Peyer's patch (tissue), 4 donors: ENCODE data around the gene ARL15. TPM values are rescaled to one million over a fixed set of nuclear protein-coding genes. Genes with fewer than 3 reads are reported as not detected.

Experiments used
- DNase-seq, 3 donors: peaks; one replicate each; pipeline ENCODE4 v3.0.0-alpha.2; 2017 to 2019
- H3K27ac ChIP-seq, 4 donors: fragments of 200-600 bp; sonication (generic); one replicate each; pipeline ENCODE4 v1.5.1; 2016 to 2019
- H3K27me3 ChIP-seq, 2 donors: fragments of 200-600 bp; sonication (generic); one replicate each; pipeline ENCODE4 v1.5.1; 2019
- H3K36me3 ChIP-seq, 3 donors: fragments of 200-600 bp; sonication (generic); one replicate each; pipeline ENCODE4 v1.5.1; 2016 to 2019
- H3K4me1 ChIP-seq, 4 donors: fragments of 200-600 bp; sonication (generic); one replicate each; pipeline ENCODE4 v1.5.1; 2016 to 2019
- H3K4me3 ChIP-seq, 4 donors: fragments of 200-600 bp; sonication (generic); 1 replicate in 3 of 4; 2 replicates in 1 of 4; pipeline ENCODE4 v1.5.1; 2016 to 2019; ENCODE audit warnings: mild to moderate bottlenecking in 1 of 4
- H3K9me3 ChIP-seq, 4 donors: fragments of 200-600 bp; sonication (generic); one replicate each; pipeline ENCODE4 v1.5.1; 2016 to 2019; ENCODE audit warnings: mild to moderate bottlenecking in 1 of 4
- POLR2A ChIP-seq, 2 donors: fragments of 450-650 bp; IDR thresholded peaks; one replicate each; pipeline ENCODE4 v1.5.1; 2017; ENCODE audit warnings: antibody characterized with exemption in 2 of 2, mild to moderate bottlenecking in 2 of 2, moderate library complexity in 2 of 2
- total RNA-seq, 4 donors: library from RNA; depleted of rRNA; stranded (reverse); fragments of >200 nt; gene quantifications; one replicate each; pipeline ENCODE4 v1.1.0, GENCODE V29; 2016
- TF ChIP-seq, protein P1 (sequence below), 6 experiments: fragments of 450-650 bp in 4 of 6; fragments of 200-600 bp in 2 of 6; sonication (generic) in 1 of 6; IDR thresholded peaks; one replicate each; pipeline ENCODE4 v1.5.1; 2017 to 2019; ENCODE audit warnings: antibody characterized with exemption in 6 of 6, mild to moderate bottlenecking in 3 of 6, moderate library complexity in 1 of 6

ARL15 gene
- total RNA-seq, 4 donors from 2014 or later: 18.0 to 44.5 (median 38.7) TPM

DNA sequence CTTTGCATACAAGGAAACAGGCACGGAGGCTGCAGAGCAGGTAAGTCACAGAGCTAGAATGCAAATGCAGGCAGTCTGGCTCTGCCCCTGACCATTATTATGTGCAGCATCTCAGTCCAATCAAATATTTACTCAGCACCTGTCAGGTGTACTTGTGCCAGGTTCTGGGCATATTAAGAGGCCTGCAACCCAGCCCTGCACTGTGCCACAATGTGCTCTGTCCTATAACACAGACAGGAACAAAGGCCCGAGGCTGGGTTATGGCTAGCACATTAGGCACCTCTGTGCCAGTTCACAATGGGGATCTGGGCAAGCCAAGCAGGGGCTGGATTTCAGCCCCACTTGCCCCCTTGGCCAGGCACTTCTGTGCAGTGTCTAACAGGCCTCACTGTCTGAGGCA, 14.0 kb downstream of the ARL15 start:
- no peaks in the 10 kb centered on the region for H3K9me3 ChIP-seq
- TF ChIP-seq POLR2A (IDR thresholded peaks at IDR 0.05): no peak
- TF ChIP-seq, protein P1, sequence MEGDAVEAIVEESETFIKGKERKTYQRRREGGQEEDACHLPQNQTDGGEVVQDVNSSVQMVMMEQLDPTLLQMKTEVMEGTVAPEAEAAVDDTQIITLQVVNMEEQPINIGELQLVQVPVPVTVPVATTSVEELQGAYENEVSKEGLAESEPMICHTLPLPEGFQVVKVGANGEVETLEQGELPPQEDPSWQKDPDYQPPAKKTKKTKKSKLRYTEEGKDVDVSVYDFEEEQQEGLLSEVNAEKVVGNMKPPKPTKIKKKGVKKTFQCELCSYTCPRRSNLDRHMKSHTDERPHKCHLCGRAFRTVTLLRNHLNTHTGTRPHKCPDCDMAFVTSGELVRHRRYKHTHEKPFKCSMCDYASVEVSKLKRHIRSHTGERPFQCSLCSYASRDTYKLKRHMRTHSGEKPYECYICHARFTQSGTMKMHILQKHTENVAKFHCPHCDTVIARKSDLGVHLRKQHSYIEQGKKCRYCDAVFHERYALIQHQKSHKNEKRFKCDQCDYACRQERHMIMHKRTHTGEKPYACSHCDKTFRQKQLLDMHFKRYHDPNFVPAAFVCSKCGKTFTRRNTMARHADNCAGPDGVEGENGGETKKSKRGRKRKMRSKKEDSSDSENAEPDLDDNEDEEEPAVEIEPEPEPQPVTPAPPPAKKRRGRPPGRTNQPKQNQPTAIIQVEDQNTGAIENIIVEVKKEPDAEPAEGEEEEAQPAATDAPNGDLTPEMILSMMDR (IDR thresholded peaks at IDR 0.05): no peak
- peaks cover 0 to 12% (median 3%) of the 10 kb centered on the region in 4 donors for H3K4me1 ChIP-seq
- H3K27me3 ChIP-seq: no peaks in the 10 kb centered on the region
- DNase-seq: no peak
- no peak overlapping the region for H3K4me3 ChIP-seq
- H3K27ac ChIP-seq: peak overlapping the region in 1 of 4 donors; percentile 43
- no peaks in the 10 kb centered on the region for H3K36me3 ChIP-seq

DNA sequence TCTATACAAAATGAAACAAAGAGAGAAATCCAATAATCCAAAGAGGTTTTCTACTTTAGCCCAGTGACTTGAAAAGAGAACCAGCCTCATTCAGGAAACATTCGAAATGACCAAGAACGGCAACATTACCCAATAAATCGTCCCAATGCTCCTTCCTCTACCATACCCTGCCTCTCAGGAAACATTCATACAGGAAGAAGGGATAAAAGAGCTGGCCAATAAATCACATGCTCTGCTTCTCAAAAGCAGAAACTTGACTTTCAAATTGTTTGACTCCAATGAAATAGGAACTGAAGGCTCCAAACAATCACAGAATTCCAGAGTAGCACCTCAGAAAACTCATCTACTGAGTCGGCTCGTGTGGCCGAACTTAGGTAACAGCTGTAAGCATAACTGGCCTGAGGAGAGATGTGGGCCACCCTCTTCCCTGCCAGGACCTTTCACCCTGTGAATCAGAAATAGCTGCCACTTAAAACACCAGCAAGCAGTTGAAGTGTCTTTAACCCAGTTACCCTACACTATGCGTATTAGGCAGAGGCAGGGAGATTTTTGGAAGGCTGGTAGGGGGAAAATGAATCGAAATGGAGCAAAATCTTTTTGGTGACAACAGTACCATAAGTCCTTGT, 14.6 kb downstream of the ARL15 start:
- TF ChIP-seq POLR2A (IDR thresholded peaks at IDR 0.05): no peak
- Histone ChIP-seq H3K4me1 (peaks cover 0 to 12% (median 3%) of the 10 kb centered on the region in 4 donors), H3K9me3 (no peaks in the 10 kb centered on the region), H3K36me3 (no peaks in the 10 kb centered on the region), H3K27me3 (no peaks in the 10 kb centered on the region), H3K27ac (peak overlapping the region in 1 of 4 donors; percentile 43), H3K4me3 (no peak overlapping the region)
- DNase-seq: no peak

DNA sequence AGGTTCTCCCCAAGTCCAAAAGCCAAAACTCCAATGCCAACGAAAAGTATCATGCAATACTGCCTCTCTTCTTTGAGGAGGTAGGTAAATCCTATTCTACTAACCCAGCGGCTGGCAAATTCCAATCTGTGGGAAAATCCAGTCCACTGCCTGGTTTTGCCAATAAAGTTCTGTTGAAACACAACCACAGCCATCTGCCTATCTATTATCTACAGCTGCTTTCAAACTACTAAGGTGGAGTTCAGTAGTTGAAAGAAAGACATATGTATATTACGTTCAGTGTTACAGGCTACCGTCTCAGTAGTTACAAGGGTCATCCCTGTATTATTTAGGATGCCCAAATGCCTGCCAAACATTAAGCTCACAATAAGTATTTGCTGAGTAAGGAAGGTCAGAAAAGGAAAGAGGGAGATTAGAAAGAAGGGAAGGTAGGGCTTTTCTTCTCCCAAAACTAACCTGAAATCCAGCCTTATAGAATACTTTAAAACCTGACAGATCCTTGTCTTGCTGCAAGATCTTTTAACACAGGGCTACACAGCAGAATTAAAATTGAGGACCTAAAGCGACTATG, 16.2 kb downstream of the ARL15 start:
- DNase-seq: no peak
- H3K27me3 ChIP-seq: no peaks in the 10 kb centered on the region
- H3K4me3 ChIP-seq: no peak overlapping the region
- no peaks in the 10 kb centered on the region for H3K9me3 ChIP-seq
- H3K4me1 ChIP-seq: peaks cover 0 to 12% (median 3%) of the 10 kb centered on the region in 4 donors
- TF ChIP-seq POLR2A (IDR thresholded peaks at IDR 0.05): no peak
- no peaks in the 10 kb centered on the region for H3K36me3 ChIP-seq
- H3K27ac ChIP-seq: no peak overlapping the region

DNA sequence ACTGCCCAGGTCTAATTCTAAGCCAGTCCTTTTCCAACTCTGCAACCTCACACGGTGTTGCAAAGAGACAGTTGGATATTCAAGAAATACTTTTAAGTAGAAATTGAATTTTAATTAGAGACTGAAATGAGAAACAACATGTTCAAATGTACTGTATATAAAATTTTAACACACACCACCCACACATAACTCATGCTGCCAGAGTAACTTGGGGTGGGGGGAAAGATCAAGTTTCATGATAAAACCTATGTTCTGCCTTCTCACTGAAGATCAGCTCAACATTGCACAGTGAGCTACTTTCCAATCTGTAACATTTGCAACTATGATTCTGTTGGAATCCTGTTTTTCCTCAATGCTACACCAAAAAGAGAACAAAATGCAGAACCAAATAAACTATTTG, 17.5 kb downstream of the ARL15 start:
- H3K27me3 ChIP-seq: no peaks in the 10 kb centered on the region
- DNase-seq: no peak
- peaks cover 0 to 12% (median 3%) of the 10 kb centered on the region in 4 donors for H3K4me1 ChIP-seq
- no peak overlapping the region for H3K27ac ChIP-seq
- no peak overlapping the region for H3K4me3 ChIP-seq
- H3K9me3 ChIP-seq: no peaks in the 10 kb centered on the region
- no peak for TF ChIP-seq POLR2A (IDR thresholded peaks at IDR 0.05)
- TF ChIP-seq, protein P1 (IDR thresholded peaks at IDR 0.05): no peak
- H3K36me3 ChIP-seq: no peaks in the 10 kb centered on the region

DNA sequence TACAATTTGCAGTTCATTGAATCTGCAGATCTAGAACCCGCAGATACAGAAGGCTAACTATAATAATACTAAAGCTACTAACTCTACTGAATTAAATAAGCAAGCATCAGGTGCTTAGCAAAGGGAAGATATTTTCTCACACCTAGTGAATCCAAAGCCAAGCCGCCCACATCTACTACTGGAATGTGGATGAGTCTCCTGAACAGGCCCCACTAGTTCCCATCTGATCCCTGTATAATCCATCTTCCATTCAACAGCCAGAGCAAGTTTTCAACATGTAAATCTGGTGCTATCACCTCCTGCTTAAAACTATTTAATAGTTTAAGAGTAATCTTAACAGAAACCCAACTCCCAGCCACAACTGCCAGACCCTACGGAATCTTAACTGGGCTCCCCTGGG, 18.9 kb downstream of the ARL15 start:
- H3K27ac ChIP-seq: no peak overlapping the region
- TF ChIP-seq, protein P1 (IDR thresholded peaks at IDR 0.05): no peak
- no peak for TF ChIP-seq POLR2A (IDR thresholded peaks at IDR 0.05)
- no peaks in the 10 kb centered on the region for H3K27me3 ChIP-seq
- no peaks in the 10 kb centered on the region for H3K9me3 ChIP-seq
- no peak for DNase-seq
- no peaks in the 10 kb centered on the region for H3K36me3 ChIP-seq
- H3K4me1 ChIP-seq: peaks cover 0 to 9% (median 2%) of the 10 kb centered on the region in 4 donors
- no peak overlapping the region for H3K4me3 ChIP-seq

DNA sequence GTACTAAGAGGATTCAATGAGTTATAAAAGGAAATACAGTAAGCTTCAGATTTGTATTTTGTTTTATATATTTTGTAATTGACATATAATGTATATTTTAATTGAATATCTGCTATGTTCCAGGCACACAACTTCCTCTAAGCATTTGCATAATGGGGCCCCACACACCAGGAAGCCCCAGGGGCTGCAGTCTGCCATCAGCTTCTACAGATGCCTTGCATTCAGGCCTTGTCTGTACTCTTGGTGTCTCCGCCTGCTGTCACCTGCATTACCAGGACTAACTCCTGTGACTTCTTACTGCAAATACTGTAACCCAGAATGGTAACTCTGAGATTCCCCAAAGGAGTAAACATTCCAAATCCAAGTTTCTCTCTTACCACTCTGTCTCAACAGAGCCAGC, 20.6 kb downstream of the ARL15 start:
- TF ChIP-seq, protein P1 (IDR thresholded peaks at IDR 0.05): no peak
- no peak for TF ChIP-seq POLR2A (IDR thresholded peaks at IDR 0.05)
- DNase-seq: no peak
- Histone ChIP-seq H3K36me3 (no peaks in the 10 kb centered on the region), H3K9me3 (no peaks in the 10 kb centered on the region), H3K27me3 (no peaks in the 10 kb centered on the region), H3K4me1 (peaks cover 0 to 15% (median 0%) of the 10 kb centered on the region in 4 donors), H3K27ac (no peak overlapping the region), H3K4me3 (no peak overlapping the region)
